SU-DHL-6 (cell line): ENCODE data around the gene EIF4E1B.

Experiments
- CTCF ChIP-seq: fragments of 200-600 bp; sonication (generic); IDR thresholded peaks from one replicate; pipeline ENCODE4 v1.5.1; 2017; ENCODE audit warnings: antibody characterized with exemption, mild to moderate bottlenecking, low read length, moderate library complexity; ENCODE audit not compliant: insufficient read depth, poor library complexity, severe bottlenecking
- EZH2phosphoT487 ChIP-seq: fragments of 200-600 bp; sonication (generic), shearing (Covaris generic); conservative IDR thresholded peaks from 2 replicates; pipeline ENCODE4 v1.6.1; 2018; ENCODE audit warnings: mild to moderate bottlenecking, antibody characterized with exemption, low read length, moderate library complexity, mixed read lengths

- TF ChIP-seq CTCF (no peak), EZH2phosphoT487 (no peak)
These were observed 13.2 kb downstream of the EIF4E1B start for GRCh38 chr5:176643491-176644219.
